ENCODE data around the gene ACBD4. TPM values are rescaled to one million over a fixed set of nuclear protein-coding genes. Genes with fewer than 3 reads are reported as not detected.
A peak's percentile ranks its signal among the peaks of the same experiment; 100 is the strongest.

ACBD4 gene
- total and polyA plus RNA-seq, 2 of the 13 experiments (the other 11 are each of a cell fraction or from before 2014, with no cell fraction given), result 16.1 to 26.9 TPM

- TF ChIP-seq ZNF597 (CRISPR knock-in tag; IDR thresholded peaks at IDR 0.05) (no peak), ZMYM4 (CRISPR knock-in tag; IDR thresholded peaks at IDR 0.05) (no peak), ZNF468 (CRISPR knock-in tag; IDR thresholded peaks at IDR 0.05) (no peak), ZNF691 (CRISPR knock-in tag; IDR thresholded peaks at IDR 0.05; ENCODE audit: borderline replicate concordance, low read depth) (peak; percentile 87; the same call in 1 of the 2 replicates), LRRFIP1 (CRISPR knock-in tag; conservative IDR thresholded peaks at IDR 0.05) (no peak), DPF2 (CRISPR knock-in tag; IDR thresholded peaks at IDR 0.05; ENCODE audit: borderline replicate concordance, low read depth) (peak; percentile 87), FOSL1 (CRISPR knock-in tag; IDR thresholded peaks at IDR 0.05; ENCODE audit: borderline replicate concordance) (peak; percentile 95), RFX5 (IDR thresholded peaks at IDR 0.05; ENCODE audit: low read depth, low read length) (0 out of 2 replicates have a peak, but pooled peaks have one; percentile 6), HNF1B (CRISPR knock-in tag; IDR thresholded peaks at IDR 0.05) (peak; percentile 91), JUND (CRISPR knock-in tag; IDR thresholded peaks at IDR 0.05) (peak; percentile 98), ZNF703 (CRISPR knock-in tag; IDR thresholded peaks at IDR 0.05; ENCODE audit: borderline replicate concordance) (no peak), ZNF83 (CRISPR knock-in tag; IDR thresholded peaks at IDR 0.05; ENCODE audit: borderline replicate concordance) (no peak), DRAP1 (CRISPR knock-in tag; IDR thresholded peaks at IDR 0.05) (peak; percentile 42; the same call in 1 of the 2 replicates), ZNF546 (CRISPR knock-in tag; conservative IDR thresholded peaks at IDR 0.05) (no peak), ZNF652 (CRISPR knock-in tag; IDR thresholded peaks at IDR 0.05; ENCODE audit: borderline replicate concordance, low read depth) (no peak), ZNF644 (CRISPR knock-in tag; IDR thresholded peaks at IDR 0.05; ENCODE audit: low read depth) (no peak), NPAS2 (CRISPR knock-in tag; IDR thresholded peaks at IDR 0.05; ENCODE audit: borderline replicate concordance) (no peak), DNMT1 (CRISPR knock-in tag; IDR thresholded peaks at IDR 0.05) (no peak), ZBTB42 (CRISPR knock-in tag; IDR thresholded peaks at IDR 0.05) (0 out of 2 replicates have a peak, but pooled peaks have one; percentile 33), AGO2 (optimal IDR thresholded peaks at IDR 0.05; ENCODE audit: low read depth, low read length) (peak; percentile 58), RARA (CRISPR knock-in tag; IDR thresholded peaks at IDR 0.05) (peak; percentile 68), CREBL2 (CRISPR knock-in tag; IDR thresholded peaks at IDR 0.05; ENCODE audit: borderline replicate concordance) (peak; percentile 73; the same call in 1 of the 2 replicates)
Measured at GRCh38 chr17:45123930-45124796, 11.3 kb upstream of the ACBD4 start (continued).
